ENCODE measurements around the gene SEC31B. TPM values are rescaled to one million over a fixed set of nuclear protein-coding genes. Genes with fewer than 3 reads are reported as not detected.

SEC31B gene
- polyA plus RNA-seq, 3 donors: 0.05 to 50.2 (median 0.09) TPM

DNA sequence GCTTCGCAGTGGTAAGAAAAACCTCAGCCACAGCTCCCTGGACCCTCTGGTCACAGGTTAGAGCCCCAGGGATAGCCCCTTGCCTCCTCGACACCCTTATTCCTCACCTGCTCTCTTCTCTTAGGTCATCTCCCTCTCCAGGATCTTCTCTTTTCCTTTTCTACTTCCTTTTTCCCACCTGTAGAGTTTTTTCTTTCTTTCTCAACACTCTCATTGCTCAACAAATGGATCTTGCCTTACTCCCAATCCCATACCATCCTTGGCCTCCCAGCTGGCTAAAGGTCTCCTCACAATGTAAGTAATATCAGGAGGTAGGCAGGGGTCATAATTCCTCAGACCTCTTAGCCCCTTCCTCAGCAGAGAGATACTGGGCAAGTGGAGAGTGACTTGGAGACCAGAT lies 39.7 kb downstream of the SEC31B start:
- H3K4me3 Mint-ChIP-seq: peak overlapping the region in 1 of 2 donors; percentile 77
- Histone ChIP-seq H4K20me1 (ENCODE audit: insufficient read depth, low read length) (no peaks in the 10 kb centered on the region), H3K4me3 (replicated peaks in 1 of 3; ENCODE audit: low read depth in 2 of 3, low read length in 3 of 3) (no peak overlapping the region), H3K9me3 (replicated peaks in 1 of 2; ENCODE audit: control insufficient read depth in 1 of 2, insufficient read depth in 1 of 2, low read length in 2 of 2) (no peaks in the 10 kb centered on the region), H3K27me3 (ENCODE audit: control insufficient read depth in 2 of 2, insufficient read depth in 2 of 2, low read length in 2 of 2) (peaks cover 34 to 56% of the 10 kb centered on the region in 2 donors), H3K4me1 (ENCODE audit: control insufficient read depth in 1 of 2, insufficient read depth in 2 of 2, low read length in 2 of 2) (peaks cover 14 to 21% of the 10 kb centered on the region in 2 donors), H3K36me3 (replicated peaks in 1 of 2; ENCODE audit: control insufficient read depth in 1 of 2, insufficient read depth in 2 of 2, low read length in 2 of 2) (no peaks in the 10 kb centered on the region), H3K4me2 (replicated peaks; ENCODE audit: extremely low read depth, low read length, poor library complexity, severe bottlenecking) (no peak overlapping the region), H2AFZ (ENCODE audit: insufficient read depth, low read depth, low read length, poor library complexity, severe bottlenecking) (no peak overlapping the region), H3K79me2 (ENCODE audit: insufficient read depth, low read length) (no peaks in the 10 kb centered on the region), H3K9ac (ENCODE audit: insufficient read depth, low read length, poor library complexity, severe bottlenecking) (no peak overlapping the region), H3K27ac (ENCODE audit: low read depth in 1 of 2, low read length in 2 of 2) (no peak overlapping the region)
- DNase-seq: no peak
- 96% methylated on average over 2 of the region's 2 CpGs for WGBS (ENCODE audit: insufficient coverage)
- H3K9me3 Mint-ChIP-seq: peaks cover 0 to 14% (median 2%) of the 10 kb centered on the region in 7 donors
- intact Hi-C loops (cut with micrococcal nuclease): no loop called here
- H3K27ac Mint-ChIP-seq: no peak overlapping the region
- peaks cover 0 to 10% of the 10 kb centered on the region in 2 donors for H3K36me3 Mint-ChIP-seq
- peaks cover 16% of the 10 kb centered on the region for H3K4me1 Mint-ChIP-seq
- H3K27me3 Mint-ChIP-seq (ENCODE audit: low read depth in 3 of 3): peaks cover 50 to 58% (median 58%) of the 10 kb centered on the region in 3 donors
- TF ChIP-seq, protein P1, sequence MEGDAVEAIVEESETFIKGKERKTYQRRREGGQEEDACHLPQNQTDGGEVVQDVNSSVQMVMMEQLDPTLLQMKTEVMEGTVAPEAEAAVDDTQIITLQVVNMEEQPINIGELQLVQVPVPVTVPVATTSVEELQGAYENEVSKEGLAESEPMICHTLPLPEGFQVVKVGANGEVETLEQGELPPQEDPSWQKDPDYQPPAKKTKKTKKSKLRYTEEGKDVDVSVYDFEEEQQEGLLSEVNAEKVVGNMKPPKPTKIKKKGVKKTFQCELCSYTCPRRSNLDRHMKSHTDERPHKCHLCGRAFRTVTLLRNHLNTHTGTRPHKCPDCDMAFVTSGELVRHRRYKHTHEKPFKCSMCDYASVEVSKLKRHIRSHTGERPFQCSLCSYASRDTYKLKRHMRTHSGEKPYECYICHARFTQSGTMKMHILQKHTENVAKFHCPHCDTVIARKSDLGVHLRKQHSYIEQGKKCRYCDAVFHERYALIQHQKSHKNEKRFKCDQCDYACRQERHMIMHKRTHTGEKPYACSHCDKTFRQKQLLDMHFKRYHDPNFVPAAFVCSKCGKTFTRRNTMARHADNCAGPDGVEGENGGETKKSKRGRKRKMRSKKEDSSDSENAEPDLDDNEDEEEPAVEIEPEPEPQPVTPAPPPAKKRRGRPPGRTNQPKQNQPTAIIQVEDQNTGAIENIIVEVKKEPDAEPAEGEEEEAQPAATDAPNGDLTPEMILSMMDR (IDR thresholded peaks at IDR 0.05): no peak

DNA sequence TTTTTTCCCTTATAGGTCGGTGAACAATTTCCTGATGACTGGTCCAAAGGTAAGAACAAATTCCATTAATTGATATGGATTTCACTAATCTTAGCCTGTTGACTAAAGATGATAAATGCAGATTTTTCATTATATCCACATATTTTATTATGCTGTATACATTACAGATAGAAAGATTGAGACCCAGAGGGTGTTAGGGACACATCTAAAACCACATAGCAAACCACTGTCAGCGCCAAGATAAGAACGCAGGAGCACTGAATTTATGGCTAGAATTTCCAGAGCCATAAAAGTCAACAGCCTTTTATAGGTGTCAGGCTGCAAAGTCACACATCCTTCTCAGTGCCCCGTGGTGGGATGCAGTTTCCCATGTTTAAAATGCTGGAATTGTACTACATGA lies 40.6 kb downstream of the SEC31B start:
- Histone ChIP-seq H3K9ac (ENCODE audit: insufficient read depth, low read length, poor library complexity, severe bottlenecking) (no peak overlapping the region), H4K20me1 (ENCODE audit: insufficient read depth, low read length) (no peaks in the 10 kb centered on the region), H3K79me2 (ENCODE audit: insufficient read depth, low read length) (no peaks in the 10 kb centered on the region), H3K4me2 (replicated peaks; ENCODE audit: extremely low read depth, low read length, poor library complexity, severe bottlenecking) (no peak overlapping the region), H3K27me3 (ENCODE audit: control insufficient read depth in 2 of 2, insufficient read depth in 2 of 2, low read length in 2 of 2) (peaks cover 34 to 56% of the 10 kb centered on the region in 2 donors), H2AFZ (ENCODE audit: insufficient read depth, low read depth, low read length, poor library complexity, severe bottlenecking) (no peak overlapping the region), H3K4me1 (ENCODE audit: control insufficient read depth in 1 of 2, insufficient read depth in 2 of 2, low read length in 2 of 2) (peaks cover 14 to 21% of the 10 kb centered on the region in 2 donors), H3K27ac (ENCODE audit: low read depth in 1 of 2, low read length in 2 of 2) (no peak overlapping the region), H3K9me3 (replicated peaks in 1 of 2; ENCODE audit: control insufficient read depth in 1 of 2, insufficient read depth in 1 of 2, low read length in 2 of 2) (no peaks in the 10 kb centered on the region), H3K4me3 (replicated peaks in 1 of 3; ENCODE audit: low read depth in 2 of 3, low read length in 3 of 3) (no peak overlapping the region), H3K36me3 (replicated peaks in 1 of 2; ENCODE audit: control insufficient read depth in 1 of 2, insufficient read depth in 2 of 2, low read length in 2 of 2) (no peaks in the 10 kb centered on the region)
- WGBS (ENCODE audit: insufficient coverage): no CpG with 5 or more reads among the region's 4 CpGs
- H3K27ac Mint-ChIP-seq: no peak overlapping the region
- peaks cover 0 to 4% of the 10 kb centered on the region in 2 donors for H3K36me3 Mint-ChIP-seq
- no peak for DNase-seq
- peaks cover 52 to 60% (median 55%) of the 10 kb centered on the region in 3 donors for H3K27me3 Mint-ChIP-seq (ENCODE audit: low read depth in 3 of 3)
- H3K4me3 Mint-ChIP-seq: peak overlapping the region in 1 of 2 donors; percentile 63
- intact Hi-C loops (cut with micrococcal nuclease): no loop called here
- TF ChIP-seq, protein P1 (IDR thresholded peaks at IDR 0.05): no peak
- H3K9me3 Mint-ChIP-seq: peaks cover 0 to 14% (median 2%) of the 10 kb centered on the region in 7 donors
- H3K4me1 Mint-ChIP-seq: peaks cover 16% of the 10 kb centered on the region

Data from CD14-positive monocyte (primary cell).